HEK293T (cell line): ENCODE results near the gene CTNNA3.

Experiments used
- CTCF ChIA-PET: fragments of 350-600 bp; formaldehyde crosslinking; extraction: SDS; loops from one replicate; lab custom pipeline; 2021; ENCODE audit warnings: antibody characterized with exemption, inconsistent platforms; lab: Yijun Ruan, JAX
- POLR2A ChIA-PET: fragments of 350-600 bp; formaldehyde crosslinking; extraction: SDS; loops from one replicate; lab custom pipeline; 2020; ENCODE audit warnings: antibody characterized with exemption, inconsistent platforms; lab: Yijun Ruan, JAX
- DNase-seq: peaks from one replicate; pipeline ENCODE4 v3.0.0; 2012; ENCODE audit warnings: mixed read lengths; ENCODE audit errors: extremely low spot score
- ARNT ChIP-seq: fragments of 450-650 bp; IDR thresholded peaks from 2 replicates; pipeline ENCODE4 v1.6.1; 2017; ENCODE audit warnings: mild to moderate bottlenecking
- BHLHE40 ChIP-seq: fragments of 450-650 bp; IDR thresholded peaks from 2 replicates; pipeline ENCODE4 v1.6.1; 2016; ENCODE audit warnings: mild to moderate bottlenecking, moderate library complexity, borderline replicate concordance
- CTBP1 ChIP-seq: fragments of 450-650 bp; IDR thresholded peaks from 2 replicates; pipeline ENCODE4 v1.6.1; 2016; ENCODE audit warnings: borderline replicate concordance
- ELF4 ChIP-seq: fragments of 450-650 bp; IDR thresholded peaks from 2 replicates; pipeline ENCODE4 v1.6.1; 2017; ENCODE audit warnings: antibody characterized with exemption
- FOXA1 ChIP-seq: fragments of 450-650 bp; IDR thresholded peaks from 2 replicates; pipeline ENCODE4 v1.6.1; 2016; ENCODE audit warnings: mild to moderate bottlenecking
- FOXK2 ChIP-seq: fragments of 450-650 bp; IDR thresholded peaks from 2 replicates; pipeline ENCODE4 v1.6.1; 2016; ENCODE audit warnings: mild to moderate bottlenecking
- FOXM1 ChIP-seq: fragments of 450-650 bp; IDR thresholded peaks from 2 replicates; pipeline ENCODE4 v1.6.1; 2017; ENCODE audit warnings: mild to moderate bottlenecking, borderline replicate concordance
- HDGF ChIP-seq: fragments of 450-650 bp; IDR thresholded peaks from 2 replicates; pipeline ENCODE4 v1.6.1; 2017; ENCODE audit warnings: antibody characterized with exemption, borderline replicate concordance
- L3MBTL2 ChIP-seq: fragments of 450-650 bp; conservative IDR thresholded peaks from 2 replicates; pipeline ENCODE4 v1.6.1; 2016; ENCODE audit warnings: mild to moderate bottlenecking
- LEF1 ChIP-seq: fragments of 450-650 bp; IDR thresholded peaks from 2 replicates; pipeline ENCODE4 v1.6.1; 2017; ENCODE audit warnings: mild to moderate bottlenecking, borderline replicate concordance
- NFRKB ChIP-seq: fragments of 450-650 bp; IDR thresholded peaks from 2 replicates; pipeline ENCODE4 v1.6.1; 2016; ENCODE audit warnings: mild to moderate bottlenecking, moderate library complexity
- PKNOX1 ChIP-seq: fragments of 450-650 bp; IDR thresholded peaks from 2 replicates; pipeline ENCODE4 v1.6.1; 2016
- SP1 ChIP-seq: fragments of 450-650 bp; IDR thresholded peaks from 2 replicates; pipeline ENCODE4 v1.6.1; 2017
- SUZ12 ChIP-seq: fragments of 450-650 bp; IDR thresholded peaks from 2 replicates; pipeline ENCODE4 v1.6.1; 2016; ENCODE audit warnings: mild to moderate bottlenecking
- TARDBP ChIP-seq: fragments of 450-650 bp; IDR thresholded peaks from 2 replicates; pipeline ENCODE4 v1.6.1; 2016
- ZNF384 ChIP-seq: fragments of 450-650 bp; IDR thresholded peaks from 2 replicates; pipeline ENCODE4 v1.6.1; 2016

CTNNA3 gene

GRCh38 chr10:66723608-66724400 is 972.2 kb downstream of the CTNNA3 start:
- DNase-seq = no peak
- TF ChIP-seq L3MBTL2 (no peak), ARNT (no peak), FOXA1 (no peak), BHLHE40 (no peak), ELF4 (no peak), TARDBP (no peak), ZNF384 (no peak), CTBP1 (no peak), SUZ12 (no peak), HDGF (no peak), PKNOX1 (no peak), NFRKB (no peak), FOXK2 (no peak), FOXM1 (no peak), LEF1 (no peak)
- CTCF ChIA-PET = no interaction called here
- POLR2A ChIA-PET = no interaction called here

GRCh38 chr10:66719483-66719882 is 976.5 kb downstream of the CTNNA3 start:
- no peak for DNase-seq
- TF ChIP-seq FOXM1 (no peak), LEF1 (no peak), PKNOX1 (no peak), ARNT (no peak), SUZ12 (no peak), L3MBTL2 (no peak), SP1 (no peak), TARDBP (no peak), BHLHE40 (no peak), CTBP1 (no peak), FOXK2 (no peak), FOXA1 (no peak), ZNF384 (no peak), HDGF (no peak), ELF4 (no peak), NFRKB (no peak)
- ChIA-PET CTCF (no interaction called here), POLR2A (no interaction called here)

- TF ChIP-seq HDGF (no peak), SUZ12 (no peak), CTBP1 (no peak), ZNF384 (no peak), TARDBP (no peak), SP1 (no peak), ARNT (no peak), PKNOX1 (no peak), FOXK2 (no peak), NFRKB (no peak), ELF4 (no peak), L3MBTL2 (no peak), LEF1 (no peak)
- ChIA-PET CTCF (interaction anchor here (0.6 kb wide), 1 partner anchor 261 kb away, joined by 4 read pairs; no protein-coding TSS in a partner anchor), POLR2A (no interaction called here)
- peak; percentile 7 for DNase-seq
Observed at GRCh38 chr10:66717231-66717981, 978.6 kb downstream of the CTNNA3 start.

GRCh38 chr10:66714741-66715140 is 981.3 kb downstream of the CTNNA3 start:
- POLR2A ChIA-PET = no interaction called here
- TF ChIP-seq HDGF (no peak), ARNT (no peak), ELF4 (no peak), L3MBTL2 (no peak), ZNF384 (no peak), PKNOX1 (no peak), LEF1 (no peak), TARDBP (no peak), BHLHE40 (no peak), FOXM1 (no peak), SP1 (no peak), FOXA1 (no peak), NFRKB (no peak), SUZ12 (no peak)
- DNase-seq = no peak
- CTCF ChIA-PET = no interaction called here

- CTCF ChIA-PET = no interaction called here
- DNase-seq = no peak
- POLR2A ChIA-PET = no interaction called here
- TF ChIP-seq TARDBP = no peak
- TF ChIP-seq SUZ12 = no peak
- TF ChIP-seq FOXM1 = no peak
- no peak for TF ChIP-seq FOXK2
- no peak for TF ChIP-seq CTBP1
- no peak for TF ChIP-seq ARNT
- no peak for TF ChIP-seq L3MBTL2
- no peak for TF ChIP-seq PKNOX1
- TF ChIP-seq SP1 = no peak
- no peak for TF ChIP-seq ELF4
- TF ChIP-seq ZNF384 = no peak
- TF ChIP-seq NFRKB = no peak
- TF ChIP-seq HDGF = no peak
- no peak for TF ChIP-seq LEF1
- TF ChIP-seq BHLHE40 = no peak
- TF ChIP-seq FOXA1 = no peak
Observed at GRCh38 chr10:66713387-66713786, 982.6 kb downstream of the CTNNA3 start.
